B cell (primary cell): ENCODE measurements around the gene TMEM156.

Source experiments
- CTCF ChIP-seq: fragments of 200-600 bp; IDR thresholded peaks from one replicate; pipeline ENCODE4 v1.8.0; 2022; ENCODE audit warnings: antibody characterized with exemption, mild to moderate bottlenecking
- EZH2 ChIP-seq: IDR thresholded peaks from 2 replicates; pipeline ENCODE4 v1.6.1; 2012; ENCODE audit warnings: borderline replicate concordance, low read depth, mild to moderate bottlenecking, moderate library complexity, low read length; ENCODE audit not compliant: insufficient read depth, poor library complexity, severe bottlenecking

GRCh38 chr4:38926896-38927295, 105.3 kb downstream of the TMEM156 start:
- no peak for TF ChIP-seq CTCF
- no peak for TF ChIP-seq EZH2
